MM.1S (cell line): ENCODE results near the gene CTXN1.

Experiments used
- DNase-seq: peaks from one replicate; pipeline ENCODE4 v3.0.0-alpha.2; 2015
- H2AFZ ChIP-seq: fragments of 300-600 bp; sonication (generic); 2 replicates; pipeline ENCODE4 v1.6.0; 2016; ENCODE audit warnings: antibody characterized with exemption, low read length
- H3F3A ChIP-seq: fragments of 300-600 bp; sonication (generic); 2 replicates; pipeline ENCODE4 v1.6.1; 2016; ENCODE audit warnings: mild to moderate bottlenecking, antibody characterized with exemption, low read length, moderate library complexity, mixed read lengths; ENCODE audit not compliant: insufficient read depth
- H3K27ac ChIP-seq: fragments of 300-600 bp; sonication (generic); 2 replicates; pipeline ENCODE4 v1.5.1; 2016; ENCODE audit warnings: mild to moderate bottlenecking, low read length
- H3K27me3 ChIP-seq: fragments of 300-600 bp; sonication (generic); replicated peaks from 2 replicates; pipeline ENCODE4 v1.6.0; 2016; ENCODE audit warnings: low read length; ENCODE audit not compliant: insufficient read depth
- H3K36me3 ChIP-seq: fragments of 300-600 bp; sonication (generic); replicated peaks from 2 replicates; pipeline ENCODE4 v1.6.1; 2016; ENCODE audit warnings: mild to moderate bottlenecking, low read length, mixed read lengths; ENCODE audit not compliant: insufficient read depth
- H3K4me1 ChIP-seq: fragments of 300-600 bp; sonication (generic); 2 replicates; pipeline ENCODE4 v1.6.1; 2016; ENCODE audit warnings: low read length, mixed read lengths
- H3K4me2 ChIP-seq: fragments of 300-600 bp; sonication (generic); 2 replicates; pipeline ENCODE4 v1.6.0; 2016; ENCODE audit warnings: low read depth, low read length
- H3K4me3 ChIP-seq: fragments of 300-600 bp; sonication (generic); 2 replicates; pipeline ENCODE4 v1.5.1; 2016; ENCODE audit warnings: low read length, mixed read lengths
- H3K79me2 ChIP-seq: fragments of 300-600 bp; sonication (generic); 2 replicates; pipeline ENCODE4 v1.6.1; 2016; ENCODE audit warnings: mixed run types, low read length, mixed read lengths
- H3K9ac ChIP-seq: fragments of 300-600 bp; sonication (generic); 2 replicates; pipeline ENCODE4 v1.6.1; 2016; ENCODE audit warnings: low read length, mixed read lengths
- H3K9me2 ChIP-seq: fragments of 300-600 bp; sonication (generic); replicated peaks from 2 replicates; pipeline ENCODE4 v1.6.1; 2016; ENCODE audit warnings: mild to moderate bottlenecking, low read length, mixed read lengths; ENCODE audit not compliant: insufficient read depth
- H3K9me3 ChIP-seq: fragments of 300-600 bp; sonication (generic); replicated peaks from 2 replicates; pipeline ENCODE4 v1.6.1; 2016; ENCODE audit warnings: mild to moderate bottlenecking, low read length, mixed read lengths; ENCODE audit not compliant: insufficient read depth
- H4K20me1 ChIP-seq: fragments of 300-600 bp; sonication (generic); 2 replicates; pipeline ENCODE4 v1.6.1; 2016; ENCODE audit warnings: mild to moderate bottlenecking, low read length, moderate library complexity, mixed read lengths; ENCODE audit not compliant: insufficient read depth
- EZH2 ChIP-seq: fragments of 300-600 bp; sonication (generic); optimal IDR thresholded peaks from 2 replicates; pipeline ENCODE3; 2017; ENCODE audit warnings: low read depth, mild to moderate bottlenecking, antibody characterized with exemption, low read length, mixed read lengths
- EZH2phosphoT487 ChIP-seq: fragments of 300-600 bp; sonication (generic); IDR thresholded peaks from 2 replicates; pipeline ENCODE4 v1.6.1; 2018; ENCODE audit warnings: antibody characterized with exemption, low read length
- TF ChIP-seq, protein P1 (sequence below): fragments of 300-600 bp; sonication (generic); IDR thresholded peaks from 2 replicates; pipeline ENCODE4 v1.5.1; 2016; ENCODE audit warnings: antibody characterized with exemption, low read length, mixed read lengths

The CTXN1 gene

DNA sequence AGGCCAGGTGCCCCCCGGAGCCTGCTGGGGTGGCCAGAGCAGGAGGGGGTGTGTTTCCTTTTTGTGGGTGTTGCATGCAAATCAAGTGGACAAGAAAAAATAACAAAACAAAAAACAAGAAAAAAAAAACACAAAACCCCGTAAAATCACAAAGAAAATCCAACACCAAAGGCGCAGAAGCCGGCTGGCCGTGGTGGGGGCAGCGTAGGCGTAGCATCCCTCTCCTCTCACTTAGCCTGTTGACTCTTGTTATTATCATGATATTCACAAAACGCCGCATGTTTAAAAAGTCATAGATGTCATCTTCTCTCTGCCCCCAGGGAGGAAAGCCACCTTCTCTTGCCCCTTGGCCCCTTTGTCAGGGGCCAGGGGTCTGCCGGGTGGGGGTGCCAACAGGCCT, 12.3 kb downstream of the CTXN1 start:
- peaks cover 8% of the 10 kb centered on the region for H3K79me2 ChIP-seq
- H3K36me3 ChIP-seq: no peaks in the 10 kb centered on the region; the same call in 1 of the 2 replicates
- 0 out of 2 replicates have a peak, but pooled peaks cover 7% of the 10 kb centered on the region for H3F3A ChIP-seq
- H3K27ac ChIP-seq: no peak overlapping the region
- H3K9ac ChIP-seq: no peak overlapping the region
- 0 out of 2 replicates have a peak, but pooled peaks cover 6% of the 10 kb centered on the region for H4K20me1 ChIP-seq
- H2AFZ ChIP-seq: no peak overlapping the region
- no peaks in the 10 kb centered on the region for H3K9me2 ChIP-seq
- H3K4me3 ChIP-seq: no peak overlapping the region
- no peaks in the 10 kb centered on the region for H3K9me3 ChIP-seq
- H3K4me2 ChIP-seq: no peak overlapping the region
- TF ChIP-seq EZH2phosphoT487: no peak
- TF ChIP-seq, protein P1, sequence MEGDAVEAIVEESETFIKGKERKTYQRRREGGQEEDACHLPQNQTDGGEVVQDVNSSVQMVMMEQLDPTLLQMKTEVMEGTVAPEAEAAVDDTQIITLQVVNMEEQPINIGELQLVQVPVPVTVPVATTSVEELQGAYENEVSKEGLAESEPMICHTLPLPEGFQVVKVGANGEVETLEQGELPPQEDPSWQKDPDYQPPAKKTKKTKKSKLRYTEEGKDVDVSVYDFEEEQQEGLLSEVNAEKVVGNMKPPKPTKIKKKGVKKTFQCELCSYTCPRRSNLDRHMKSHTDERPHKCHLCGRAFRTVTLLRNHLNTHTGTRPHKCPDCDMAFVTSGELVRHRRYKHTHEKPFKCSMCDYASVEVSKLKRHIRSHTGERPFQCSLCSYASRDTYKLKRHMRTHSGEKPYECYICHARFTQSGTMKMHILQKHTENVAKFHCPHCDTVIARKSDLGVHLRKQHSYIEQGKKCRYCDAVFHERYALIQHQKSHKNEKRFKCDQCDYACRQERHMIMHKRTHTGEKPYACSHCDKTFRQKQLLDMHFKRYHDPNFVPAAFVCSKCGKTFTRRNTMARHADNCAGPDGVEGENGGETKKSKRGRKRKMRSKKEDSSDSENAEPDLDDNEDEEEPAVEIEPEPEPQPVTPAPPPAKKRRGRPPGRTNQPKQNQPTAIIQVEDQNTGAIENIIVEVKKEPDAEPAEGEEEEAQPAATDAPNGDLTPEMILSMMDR: no peak
- TF ChIP-seq EZH2: no peak
- peaks cover 7% of the 10 kb centered on the region; the same call in 1 of the 2 replicates for H3K4me1 ChIP-seq
- DNase-seq: no peak
- H3K27me3 ChIP-seq: peaks cover 30% of the 10 kb centered on the region

DNA sequence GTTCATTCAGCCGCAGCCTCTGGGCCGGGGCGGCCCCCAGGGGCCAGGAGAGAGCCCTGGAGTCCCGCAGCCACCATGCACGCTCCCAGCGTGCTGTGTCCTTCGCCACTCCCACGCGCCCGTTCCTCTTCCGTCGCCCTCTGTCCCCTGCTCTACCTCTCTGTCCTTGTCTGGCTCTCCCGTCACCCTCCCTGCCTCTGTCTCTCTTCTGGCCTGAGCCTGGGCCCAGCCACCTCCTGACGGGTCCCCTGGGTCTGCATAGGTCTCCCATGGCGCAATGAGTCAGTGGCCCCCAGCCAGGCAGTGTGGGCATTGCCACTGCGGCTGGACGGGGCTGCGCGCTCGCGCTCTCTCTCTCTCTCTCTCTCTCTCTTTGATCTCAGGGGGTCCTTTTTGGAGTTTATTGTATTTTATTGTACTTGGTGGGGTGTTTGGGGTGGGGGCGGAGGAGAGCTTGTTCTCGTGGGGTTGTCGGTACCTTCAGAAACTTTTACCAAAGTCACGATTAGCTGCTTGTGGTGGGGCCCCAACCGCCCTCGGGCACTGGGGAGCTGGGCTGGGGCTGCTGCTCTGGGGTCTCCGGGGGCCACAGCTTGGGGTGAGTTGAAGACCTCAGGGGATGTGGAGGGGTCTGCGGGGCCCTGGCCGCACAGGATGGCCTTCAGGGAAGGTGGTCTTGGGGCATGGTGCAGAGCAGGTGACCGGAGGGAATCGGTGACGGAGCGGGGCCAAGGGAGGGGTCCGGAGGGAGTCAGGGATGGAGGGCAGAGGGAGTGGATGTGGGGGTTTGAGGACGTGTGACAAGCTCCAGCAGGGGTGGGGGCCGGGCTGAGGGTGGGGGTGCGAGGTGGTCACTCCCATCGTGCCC, 13.0 kb downstream of the CTXN1 start:
- Histone ChIP-seq H4K20me1 (peaks cover 6% of the 10 kb centered on the region; the same call in 1 of the 2 replicates), H3F3A (0 out of 2 replicates have a peak, but pooled peaks cover 7% of the 10 kb centered on the region), H3K79me2 (peaks cover 16% of the 10 kb centered on the region), H3K27ac (no peak overlapping the region), H3K27me3 (peaks cover 25% of the 10 kb centered on the region), H3K9me3 (no peaks in the 10 kb centered on the region), H2AFZ (no peak overlapping the region), H3K4me1 (peaks cover 7% of the 10 kb centered on the region; the same call in 1 of the 2 replicates), H3K9me2 (no peaks in the 10 kb centered on the region), H3K36me3 (no peaks in the 10 kb centered on the region; the same call in 1 of the 2 replicates), H3K4me3 (no peak overlapping the region), H3K4me2 (no peak overlapping the region), H3K9ac (no peak overlapping the region)
- TF ChIP-seq EZH2phosphoT487: no peak
- no peak for TF ChIP-seq EZH2
- TF ChIP-seq, protein P1: no peak
- no peak for DNase-seq

- H3K4me2 ChIP-seq: no peak overlapping the region
- no peak overlapping the region for H3K9ac ChIP-seq
- peaks cover 10% of the 10 kb centered on the region for H4K20me1 ChIP-seq
- no peak overlapping the region for H2AFZ ChIP-seq
- H3K27ac ChIP-seq: no peak overlapping the region
- H3K36me3 ChIP-seq: no peaks in the 10 kb centered on the region; the same call in 1 of the 2 replicates
- H3K9me2 ChIP-seq: no peaks in the 10 kb centered on the region
- DNase-seq: no peak
- H3K4me3 ChIP-seq: no peak overlapping the region
- no peaks in the 10 kb centered on the region for H3K9me3 ChIP-seq
- peaks cover 4% of the 10 kb centered on the region; the same call in 1 of the 2 replicates for H3K4me1 ChIP-seq
- H3K27me3 ChIP-seq: peaks cover 18% of the 10 kb centered on the region
- H3F3A ChIP-seq: 0 out of 2 replicates have a peak, but pooled peaks cover 7% of the 10 kb centered on the region
- TF ChIP-seq, protein P1: no peak
- TF ChIP-seq EZH2phosphoT487: no peak
- H3K79me2 ChIP-seq: peaks cover 23% of the 10 kb centered on the region
These were observed 13.7 kb downstream of the CTXN1 start for GRCh38 chr19:7912144-7912696.
